Stomach (tissue), 4 donors: ENCODE measurements around the gene APMAP.

ENCODE experiments used
- CTCF ChIP-seq, 7 experiments: fragments of 450-650 bp in 4 of 7; fragments of 200-600 bp in 3 of 7; sonication (generic) in 3 of 7; IDR thresholded peaks; one replicate each; pipeline ENCODE4 v1.5.1; 2016 to 2019; ENCODE audit warnings: antibody characterized with exemption in 7 of 7, control low read depth in 2 of 7, mild to moderate bottlenecking in 1 of 7
- POLR2A ChIP-seq, 4 donors: fragments of 450-650 bp; IDR thresholded peaks; one replicate each; pipeline ENCODE4 v1.6.1; 2016; ENCODE audit warnings: antibody characterized with exemption in 4 of 4, control low read depth in 2 of 4, mild to moderate bottlenecking in 1 of 4, moderate library complexity in 1 of 4
- POLR2AphosphoS5 ChIP-seq, 3 donors: sonication (generic); formaldehyde crosslinking; IDR thresholded peaks; one replicate each; pipeline ENCODE4 v1.6.1; 2016; ENCODE audit warnings: antibody characterized with exemption in 3 of 3

- TF ChIP-seq CTCF (IDR thresholded peaks at IDR 0.05), result no peak
- TF ChIP-seq POLR2A (IDR thresholded peaks at IDR 0.05), result no peak
- no peak for TF ChIP-seq POLR2AphosphoS5 (IDR thresholded peaks at IDR 0.05)
Observed at GRCh38 chr20:24914388-24915241, 77.9 kb downstream of the APMAP start.
